ENCODE results near the gene SFTPB.

SFTPB gene

DNA sequence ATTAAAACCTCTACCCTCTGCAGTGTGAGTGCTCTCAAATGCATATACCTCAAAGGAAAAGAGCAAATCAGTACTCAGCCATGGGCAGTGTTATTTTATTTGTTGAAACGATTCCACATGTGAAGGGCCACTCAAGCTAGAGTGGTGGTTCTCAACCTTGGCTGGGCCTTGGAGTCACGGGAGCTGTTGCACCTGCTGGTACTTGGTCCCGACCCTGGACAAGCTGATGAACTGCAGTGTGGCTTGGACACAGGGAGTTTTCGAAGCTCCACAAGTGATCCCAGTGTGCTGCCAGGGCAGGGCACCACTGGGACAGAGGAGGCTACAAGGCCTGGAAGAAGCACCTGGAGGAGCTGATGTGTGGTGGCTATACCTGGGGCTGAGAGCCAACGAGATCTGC is 45.8 kb upstream of the SFTPB start:
- Histone ChIP-seq H3K36me3 (ENCODE audit: control insufficient read depth, insufficient read depth, low read length) (no peaks in the 10 kb centered on the region), H3K4ac (ENCODE audit: low read depth, low read length) (no peak overlapping the region), H2BK5ac (ENCODE audit: low read length) (no peak overlapping the region), H3K79me1 (ENCODE audit: low read length) (no peaks in the 10 kb centered on the region), H3K4me2 (ENCODE audit: low read length) (no peak overlapping the region), H3K9ac (ENCODE audit: low read length) (no peak overlapping the region), H3K23ac (ENCODE audit: low read length) (no peak overlapping the region), H2BK15ac (replicated peaks; ENCODE audit: low read depth) (no peak overlapping the region), H3K4me3 (ENCODE audit: low read length) (no peak overlapping the region), H3K56ac (ENCODE audit: low read length) (no peak overlapping the region), H3K18ac (ENCODE audit: low read length) (no peak overlapping the region), H3K27ac (ENCODE audit: low read depth, low read length) (no peak overlapping the region), H2BK120ac (ENCODE audit: low read depth, low read length) (no peak overlapping the region), H3K27me3 (ENCODE audit: insufficient read depth, low read length, poor library complexity) (no peaks in the 10 kb centered on the region), H3K79me2 (ENCODE audit: control insufficient read depth, insufficient read depth, low read length) (no peaks in the 10 kb centered on the region), H3K4me1 (ENCODE audit: control insufficient read depth, low read depth, low read length) (peaks cover 1% of the 10 kb centered on the region), H2AK5ac (ENCODE audit: low read length) (no peak overlapping the region), H4K5ac (ENCODE audit: low read length) (no peak overlapping the region), H4K8ac (ENCODE audit: low read depth, low read length) (no peak overlapping the region)
- WGBS (ENCODE audit: extremely low coverage, insufficient coverage, low lambda C conversion rate) = no CpG with 5 or more reads among the region's 5 CpGs
- no peak for DNase-seq

GRCh38 chr2:85712849-85713612 is 45.0 kb upstream of the SFTPB start:
- no peak overlapping the region for H3K4me2 ChIP-seq (ENCODE audit: low read length)
- no peaks in the 10 kb centered on the region for H3K36me3 ChIP-seq (ENCODE audit: control insufficient read depth, insufficient read depth, low read length)
- H3K79me1 ChIP-seq (ENCODE audit: low read length) = no peaks in the 10 kb centered on the region
- no peak overlapping the region for H2BK120ac ChIP-seq (ENCODE audit: low read depth, low read length)
- H3K4ac ChIP-seq (ENCODE audit: low read depth, low read length) = no peak overlapping the region
- no peaks in the 10 kb centered on the region for H3K79me2 ChIP-seq (ENCODE audit: control insufficient read depth, insufficient read depth, low read length)
- no peaks in the 10 kb centered on the region for H3K27me3 ChIP-seq (ENCODE audit: insufficient read depth, low read length, poor library complexity)
- H4K5ac ChIP-seq (ENCODE audit: low read length) = no peak overlapping the region
- H3K27ac ChIP-seq (ENCODE audit: low read depth, low read length) = no peak overlapping the region
- no peak overlapping the region for H3K23ac ChIP-seq (ENCODE audit: low read length)
- H3K18ac ChIP-seq (ENCODE audit: low read length) = no peak overlapping the region
- H2AK5ac ChIP-seq (ENCODE audit: low read length) = no peak overlapping the region
- H4K8ac ChIP-seq (ENCODE audit: low read depth, low read length) = no peak overlapping the region
- H2BK15ac ChIP-seq (replicated peaks; ENCODE audit: low read depth) = no peak overlapping the region
- no peak overlapping the region for H3K9ac ChIP-seq (ENCODE audit: low read length)
- WGBS (ENCODE audit: extremely low coverage, insufficient coverage, low lambda C conversion rate) = no CpG with 5 or more reads among the region's 9 CpGs
- no peak for DNase-seq
- H3K4me3 ChIP-seq (ENCODE audit: low read length) = no peak overlapping the region
- H3K4me1 ChIP-seq (ENCODE audit: control insufficient read depth, low read depth, low read length) = peaks cover 1% of the 10 kb centered on the region
- no peak overlapping the region for H2BK5ac ChIP-seq (ENCODE audit: low read length)
- H3K56ac ChIP-seq (ENCODE audit: low read length) = no peak overlapping the region

GRCh38 chr2:85712336-85712735 is 44.3 kb upstream of the SFTPB start:
- DNase-seq = no peak
- H3K56ac ChIP-seq (ENCODE audit: low read length) = no peak overlapping the region
- no peak overlapping the region for H3K4me3 ChIP-seq (ENCODE audit: low read length)
- H3K27me3 ChIP-seq (ENCODE audit: insufficient read depth, low read length, poor library complexity) = no peaks in the 10 kb centered on the region
- H3K9ac ChIP-seq (ENCODE audit: low read length) = no peak overlapping the region
- no peak overlapping the region for H4K5ac ChIP-seq (ENCODE audit: low read length)
- H2BK15ac ChIP-seq (replicated peaks; ENCODE audit: low read depth) = no peak overlapping the region
- no peak overlapping the region for H3K23ac ChIP-seq (ENCODE audit: low read length)
- no peak overlapping the region for H3K4me2 ChIP-seq (ENCODE audit: low read length)
- H4K8ac ChIP-seq (ENCODE audit: low read depth, low read length) = no peak overlapping the region
- no peak overlapping the region for H3K18ac ChIP-seq (ENCODE audit: low read length)
- no peak overlapping the region for H2AK5ac ChIP-seq (ENCODE audit: low read length)
- no peak overlapping the region for H2BK120ac ChIP-seq (ENCODE audit: low read depth, low read length)
- no peak overlapping the region for H3K4ac ChIP-seq (ENCODE audit: low read depth, low read length)
- no peak overlapping the region for H2BK5ac ChIP-seq (ENCODE audit: low read length)
- H3K4me1 ChIP-seq (ENCODE audit: control insufficient read depth, low read depth, low read length) = no peaks in the 10 kb centered on the region
- WGBS (ENCODE audit: extremely low coverage, insufficient coverage, low lambda C conversion rate) = no CpG with 5 or more reads among the region's 15 CpGs
- H3K27ac ChIP-seq (ENCODE audit: low read depth, low read length) = no peak overlapping the region
- no peaks in the 10 kb centered on the region for H3K79me2 ChIP-seq (ENCODE audit: control insufficient read depth, insufficient read depth, low read length)
- no peaks in the 10 kb centered on the region for H3K79me1 ChIP-seq (ENCODE audit: low read length)
- no peaks in the 10 kb centered on the region for H3K36me3 ChIP-seq (ENCODE audit: control insufficient read depth, insufficient read depth, low read length)

DNA sequence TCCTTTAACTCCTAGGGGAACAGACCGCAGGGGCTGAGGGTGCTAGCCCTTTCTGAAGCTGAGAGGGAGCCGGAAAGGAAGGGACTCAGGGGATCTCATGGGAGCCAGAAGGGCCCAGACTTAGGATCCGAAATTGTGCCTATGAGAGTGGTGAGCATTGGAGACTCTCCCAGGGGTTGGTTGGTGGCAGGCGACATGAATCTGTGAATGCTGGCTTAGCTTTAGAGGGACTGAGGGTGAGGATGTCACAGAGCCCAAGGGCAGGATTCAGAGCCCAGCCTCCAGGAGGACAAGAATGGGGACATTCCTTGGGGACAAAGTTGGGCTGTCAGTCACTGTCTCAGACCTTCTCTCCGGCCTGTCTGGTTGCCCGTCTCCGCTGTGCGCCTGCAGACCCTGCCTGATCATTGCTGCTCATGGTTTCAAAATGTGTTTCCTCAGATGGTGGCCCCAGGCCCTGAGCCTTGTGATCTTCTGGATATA is 43.6 kb upstream of the SFTPB start:
- H3K79me2 ChIP-seq (ENCODE audit: control insufficient read depth, insufficient read depth, low read length) = no peaks in the 10 kb centered on the region
- no peaks in the 10 kb centered on the region for H3K27me3 ChIP-seq (ENCODE audit: insufficient read depth, low read length, poor library complexity)
- no peak for DNase-seq
- H3K56ac ChIP-seq (ENCODE audit: low read length) = no peak overlapping the region
- H3K4me3 ChIP-seq (ENCODE audit: low read length) = no peak overlapping the region
- H4K8ac ChIP-seq (ENCODE audit: low read depth, low read length) = no peak overlapping the region
- WGBS (ENCODE audit: extremely low coverage, insufficient coverage, low lambda C conversion rate) = no CpG with 5 or more reads among the region's 8 CpGs
- no peak overlapping the region for H4K5ac ChIP-seq (ENCODE audit: low read length)
- no peaks in the 10 kb centered on the region for H3K36me3 ChIP-seq (ENCODE audit: control insufficient read depth, insufficient read depth, low read length)
- no peak overlapping the region for H2AK5ac ChIP-seq (ENCODE audit: low read length)
- H2BK120ac ChIP-seq (ENCODE audit: low read depth, low read length) = no peak overlapping the region
- H3K4me1 ChIP-seq (ENCODE audit: control insufficient read depth, low read depth, low read length) = no peaks in the 10 kb centered on the region
- no peak overlapping the region for H3K9ac ChIP-seq (ENCODE audit: low read length)
- H3K23ac ChIP-seq (ENCODE audit: low read length) = no peak overlapping the region
- H2BK5ac ChIP-seq (ENCODE audit: low read length) = no peak overlapping the region
- H3K4me2 ChIP-seq (ENCODE audit: low read length) = no peak overlapping the region
- H3K18ac ChIP-seq (ENCODE audit: low read length) = no peak overlapping the region
- H2BK15ac ChIP-seq (replicated peaks; ENCODE audit: low read depth) = no peak overlapping the region
- H3K79me1 ChIP-seq (ENCODE audit: low read length) = no peaks in the 10 kb centered on the region
- H3K27ac ChIP-seq (ENCODE audit: low read depth, low read length) = no peak overlapping the region
- H3K4ac ChIP-seq (ENCODE audit: low read depth, low read length) = no peak overlapping the region

DNA sequence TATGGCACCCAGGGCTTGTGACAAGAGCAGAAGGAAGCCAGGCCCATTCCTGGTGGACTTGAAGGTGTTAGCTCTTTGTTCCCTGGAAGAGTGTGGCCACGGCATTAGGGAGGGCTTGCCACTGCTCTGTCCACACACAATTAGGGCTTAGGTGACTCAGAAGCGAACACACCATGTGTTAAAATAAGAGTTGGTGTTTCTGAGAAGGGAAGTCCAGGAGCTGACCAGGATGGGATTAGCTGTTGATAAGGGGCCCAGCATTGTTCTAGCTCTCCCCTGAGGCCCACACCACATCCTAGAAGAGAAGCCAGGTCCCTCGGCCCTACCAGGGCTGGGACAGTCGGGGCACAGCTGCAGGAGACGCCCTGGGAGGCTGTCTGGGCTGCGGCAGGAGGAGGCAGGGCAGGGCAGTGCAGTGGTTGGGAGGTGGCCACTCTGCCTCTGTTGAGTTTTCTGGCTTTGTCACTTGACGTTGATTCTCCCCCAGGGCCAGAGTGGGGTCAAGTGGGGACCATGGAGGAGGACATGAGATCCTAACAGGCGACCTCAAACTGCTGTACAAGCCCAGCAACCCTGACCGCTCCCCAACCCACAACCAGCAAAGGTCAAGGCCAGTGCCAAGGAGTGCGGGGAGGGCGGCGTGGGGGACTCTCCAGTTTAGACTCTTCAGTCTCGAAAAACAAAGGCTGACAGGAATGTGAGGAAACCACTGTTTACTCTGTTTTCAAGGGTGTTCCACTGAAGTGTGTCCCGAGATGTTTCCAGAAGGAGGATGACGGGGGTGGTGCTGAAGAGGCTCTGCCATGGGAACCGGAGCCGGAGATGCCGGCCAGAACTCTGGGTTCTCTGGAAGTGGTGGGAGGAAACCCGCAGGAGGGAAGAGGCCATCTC is 42.9 kb upstream of the SFTPB start:
- Histone ChIP-seq H2AK5ac (ENCODE audit: low read length) (no peak overlapping the region), H3K4me2 (ENCODE audit: low read length) (no peak overlapping the region), H2BK5ac (ENCODE audit: low read length) (no peak overlapping the region), H3K27me3 (ENCODE audit: insufficient read depth, low read length, poor library complexity) (no peaks in the 10 kb centered on the region), H2BK15ac (replicated peaks; ENCODE audit: low read depth) (no peak overlapping the region), H4K5ac (ENCODE audit: low read length) (no peak overlapping the region), H3K18ac (ENCODE audit: low read length) (no peak overlapping the region), H3K4me1 (ENCODE audit: control insufficient read depth, low read depth, low read length) (no peaks in the 10 kb centered on the region), H4K8ac (ENCODE audit: low read depth, low read length) (no peak overlapping the region), H3K27ac (ENCODE audit: low read depth, low read length) (no peak overlapping the region), H3K36me3 (ENCODE audit: control insufficient read depth, insufficient read depth, low read length) (no peaks in the 10 kb centered on the region), H3K23ac (ENCODE audit: low read length) (no peak overlapping the region), H3K4me3 (ENCODE audit: low read length) (no peak overlapping the region), H2BK120ac (ENCODE audit: low read depth, low read length) (no peak overlapping the region), H3K79me1 (ENCODE audit: low read length) (no peaks in the 10 kb centered on the region), H3K56ac (ENCODE audit: low read length) (peak overlapping the region; percentile 31), H3K79me2 (ENCODE audit: control insufficient read depth, insufficient read depth, low read length) (no peaks in the 10 kb centered on the region), H3K4ac (ENCODE audit: low read depth, low read length) (no peak overlapping the region), H3K9ac (ENCODE audit: low read length) (no peak overlapping the region)
- WGBS (ENCODE audit: extremely low coverage, insufficient coverage, low lambda C conversion rate) = no CpG with 5 or more reads among the region's 19 CpGs
- DNase-seq = no peak

All from mesendoderm (in vitro differentiated cells).